Ishikawa (cell line): ENCODE results near the gene IFNG-AS1.

Experiments
- CEBPB ChIP-seq: IDR thresholded peaks from 2 replicates; pipeline ENCODE4 v1.6.1; 2012
- CREB1 ChIP-seq: IDR thresholded peaks from 2 replicates; pipeline ENCODE4 v1.6.1; 2012; ENCODE audit warnings: low read depth
- EGR1 ChIP-seq: IDR thresholded peaks from 2 replicates; pipeline ENCODE4 v1.6.1; 2012
- EP300 ChIP-seq: IDR thresholded peaks from 2 replicates; pipeline ENCODE4 v1.6.1; 2012; ENCODE audit warnings: borderline replicate concordance
- FOXM1 ChIP-seq: IDR thresholded peaks from 2 replicates; pipeline ENCODE4 v1.6.1; 2012; ENCODE audit warnings: low read depth, borderline replicate concordance
- YY1 ChIP-seq: IDR thresholded peaks from 2 replicates; pipeline ENCODE4 v1.6.1; 2012; ENCODE audit warnings: low read depth
- TF ChIP-seq, protein P1 (sequence below): IDR thresholded peaks from 2 replicates; pipeline ENCODE4 v1.6.1; 2012; ENCODE audit warnings: low read depth, mild to moderate bottlenecking

DNA sequence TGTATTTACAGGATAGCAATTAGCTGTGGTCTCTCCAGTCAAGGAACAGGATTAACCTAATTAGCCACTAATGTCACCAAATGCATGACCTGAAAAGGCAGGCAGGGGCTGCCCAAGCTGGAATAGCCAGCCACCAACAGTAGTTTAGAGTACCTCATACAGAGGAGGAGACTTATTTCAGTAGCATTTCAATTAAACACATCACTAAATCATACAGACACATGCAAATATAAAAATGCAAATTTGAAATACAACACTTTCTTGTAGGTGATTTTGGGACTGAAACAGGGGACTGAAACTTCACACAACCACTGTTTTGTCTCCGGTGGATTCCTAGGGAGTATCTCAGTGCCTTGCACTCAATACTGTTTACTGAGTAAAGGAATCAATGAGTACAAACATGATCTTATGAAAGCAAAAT lies 636 bp upstream of the IFNG-AS1 start:
- TF ChIP-seq EGR1 (no peak), YY1 (no peak), FOXM1 (no peak), EP300 (no peak), CREB1 (no peak), CEBPB (no peak)
- TF ChIP-seq, protein P1, sequence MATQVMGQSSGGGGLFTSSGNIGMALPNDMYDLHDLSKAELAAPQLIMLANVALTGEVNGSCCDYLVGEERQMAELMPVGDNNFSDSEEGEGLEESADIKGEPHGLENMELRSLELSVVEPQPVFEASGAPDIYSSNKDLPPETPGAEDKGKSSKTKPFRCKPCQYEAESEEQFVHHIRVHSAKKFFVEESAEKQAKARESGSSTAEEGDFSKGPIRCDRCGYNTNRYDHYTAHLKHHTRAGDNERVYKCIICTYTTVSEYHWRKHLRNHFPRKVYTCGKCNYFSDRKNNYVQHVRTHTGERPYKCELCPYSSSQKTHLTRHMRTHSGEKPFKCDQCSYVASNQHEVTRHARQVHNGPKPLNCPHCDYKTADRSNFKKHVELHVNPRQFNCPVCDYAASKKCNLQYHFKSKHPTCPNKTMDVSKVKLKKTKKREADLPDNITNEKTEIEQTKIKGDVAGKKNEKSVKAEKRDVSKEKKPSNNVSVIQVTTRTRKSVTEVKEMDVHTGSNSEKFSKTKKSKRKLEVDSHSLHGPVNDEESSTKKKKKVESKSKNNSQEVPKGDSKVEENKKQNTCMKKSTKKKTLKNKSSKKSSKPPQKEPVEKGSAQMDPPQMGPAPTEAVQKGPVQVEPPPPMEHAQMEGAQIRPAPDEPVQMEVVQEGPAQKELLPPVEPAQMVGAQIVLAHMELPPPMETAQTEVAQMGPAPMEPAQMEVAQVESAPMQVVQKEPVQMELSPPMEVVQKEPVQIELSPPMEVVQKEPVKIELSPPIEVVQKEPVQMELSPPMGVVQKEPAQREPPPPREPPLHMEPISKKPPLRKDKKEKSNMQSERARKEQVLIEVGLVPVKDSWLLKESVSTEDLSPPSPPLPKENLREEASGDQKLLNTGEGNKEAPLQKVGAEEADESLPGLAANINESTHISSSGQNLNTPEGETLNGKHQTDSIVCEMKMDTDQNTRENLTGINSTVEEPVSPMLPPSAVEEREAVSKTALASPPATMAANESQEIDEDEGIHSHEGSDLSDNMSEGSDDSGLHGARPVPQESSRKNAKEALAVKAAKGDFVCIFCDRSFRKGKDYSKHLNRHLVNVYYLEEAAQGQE: no peak
